PC-9 (cell line): ENCODE measurements around the gene ACAP3. TPM values are rescaled to one million over a fixed set of nuclear protein-coding genes. Genes with fewer than 3 reads are reported as not detected.
A peak's percentile ranks its signal among the peaks of the same experiment; 100 is the strongest.

ENCODE experiments used
- BruUV-seq: library from RNA; stranded (reverse); fragments of 400-500 nt; replicated peaks from 2 replicates; lab custom pipeline; 2021; lab: Mats Ljungman, UMichigan
- CTCF ChIA-PET: fragments of 300-600 bp; sonication (Branson Sonifier 250); formaldehyde crosslinking; loops from one replicate; lab custom pipeline; 2022; ENCODE audit warnings: antibody characterized with exemption; lab: Charles Lee
- POLR2A ChIA-PET: fragments of 300-600 bp; sonication (Branson Sonifier 250); formaldehyde crosslinking; loops from one replicate; lab custom pipeline; 2022; ENCODE audit warnings: antibody characterized with exemption; ENCODE audit not compliant: unreplicated experiment; lab: Charles Lee
- DNase-seq, 2 experiments: peaks; one replicate each; pipeline versions ENCODE4 v3.0.0 to v3.0.0-alpha.2; 2015 to 2022; ENCODE audit warnings: mixed read lengths in 1 of 2
- H2AFZ ChIP-seq: fragments of 200-600 bp; sonication (generic); 2 replicates; pipeline ENCODE4 v1.8.1; 2017; ENCODE audit warnings: antibody characterized with exemption
- H3F3A ChIP-seq: fragments of 200-600 bp; sonication (generic); 2 replicates; pipeline ENCODE4 v1.8.1; 2017; ENCODE audit warnings: antibody characterized with exemption, mild to moderate bottlenecking, low read depth; ENCODE audit not compliant: insufficient read depth
- H3K27ac ChIP-seq: fragments of 200-600 bp; sonication (generic); 2 replicates; pipeline ENCODE4 v1.6.1; 2016; ENCODE audit warnings: mixed run types
- H3K27me3 ChIP-seq: fragments of 200-600 bp; sonication (generic); 2 replicates; pipeline ENCODE4 v1.6.1; 2016; ENCODE audit warnings: low read depth, mixed run types; ENCODE audit not compliant: insufficient read depth
- H3K36me3 ChIP-seq: fragments of 200-600 bp; sonication (generic); 2 replicates; pipeline ENCODE4 v1.6.1; 2016; ENCODE audit warnings: low read depth, mixed run types
- H3K4me1 ChIP-seq: fragments of 200-600 bp; sonication (generic); replicated peaks from 2 replicates; pipeline ENCODE4 v1.6.1; 2016; ENCODE audit warnings: mixed run types; ENCODE audit not compliant: insufficient read depth
- H3K4me2 ChIP-seq: fragments of 200-600 bp; sonication (generic); 2 replicates; pipeline ENCODE4 v1.6.1; 2017; ENCODE audit warnings: mixed run types
- H3K4me3 ChIP-seq: fragments of 200-600 bp; sonication (generic); 2 replicates; pipeline ENCODE4 v1.6.1; 2016; ENCODE audit warnings: mixed run types
- H3K79me2 ChIP-seq: fragments of 200-600 bp; sonication (generic); 2 replicates; pipeline ENCODE4 v1.6.1; 2017; ENCODE audit warnings: low read depth, mixed run types
- H3K9me2 ChIP-seq: fragments of 200-600 bp; sonication (generic); 2 replicates; pipeline ENCODE4 v1.8.1; 2017; ENCODE audit warnings: mild to moderate bottlenecking; ENCODE audit not compliant: insufficient read depth
- H3K9me3 ChIP-seq: fragments of 200-600 bp; sonication (generic); 2 replicates; pipeline ENCODE4 v1.8.1; 2016; ENCODE audit warnings: low read depth; ENCODE audit not compliant: insufficient read depth
- H4K20me1 ChIP-seq: fragments of 200-600 bp; sonication (generic); 2 replicates; pipeline ENCODE4 v1.8.1; 2017; ENCODE audit not compliant: insufficient read depth
- EZH2 ChIP-seq: fragments of 200-600 bp; sonication (generic); IDR thresholded peaks from 2 replicates; pipeline ENCODE4 v1.8.0; 2017; ENCODE audit warnings: antibody characterized with exemption, low read depth
- intact Hi-C: fragments of 100-400 bp; cut with micrococcal nuclease; formaldehyde crosslinking; loops from one replicate; pipeline ENCODE4 v1.10.0; 2022; ENCODE audit not compliant: unreplicated experiment
- total RNA-seq: library from RNA; stranded (reverse); gene quantifications from 2 replicates; pipeline ENCODE4 v1.2.3, GENCODE V29; 2021
- TF ChIP-seq, protein P1 (sequence below): fragments of 200-600 bp; sonication (generic); conservative IDR thresholded peaks from 2 replicates; pipeline ENCODE4 v1.6.1; 2017; ENCODE audit warnings: mixed run types, antibody characterized with exemption, mild to moderate bottlenecking, moderate library complexity

The ACAP3 gene
- total RNA-seq, 1 experiment from 2014 or later, result 54.8 TPM

- H3K4me2 ChIP-seq, result peak overlapping the region; percentile 93
- no peaks in the 10 kb centered on the region for H3K27me3 ChIP-seq
- TF ChIP-seq, protein P1, sequence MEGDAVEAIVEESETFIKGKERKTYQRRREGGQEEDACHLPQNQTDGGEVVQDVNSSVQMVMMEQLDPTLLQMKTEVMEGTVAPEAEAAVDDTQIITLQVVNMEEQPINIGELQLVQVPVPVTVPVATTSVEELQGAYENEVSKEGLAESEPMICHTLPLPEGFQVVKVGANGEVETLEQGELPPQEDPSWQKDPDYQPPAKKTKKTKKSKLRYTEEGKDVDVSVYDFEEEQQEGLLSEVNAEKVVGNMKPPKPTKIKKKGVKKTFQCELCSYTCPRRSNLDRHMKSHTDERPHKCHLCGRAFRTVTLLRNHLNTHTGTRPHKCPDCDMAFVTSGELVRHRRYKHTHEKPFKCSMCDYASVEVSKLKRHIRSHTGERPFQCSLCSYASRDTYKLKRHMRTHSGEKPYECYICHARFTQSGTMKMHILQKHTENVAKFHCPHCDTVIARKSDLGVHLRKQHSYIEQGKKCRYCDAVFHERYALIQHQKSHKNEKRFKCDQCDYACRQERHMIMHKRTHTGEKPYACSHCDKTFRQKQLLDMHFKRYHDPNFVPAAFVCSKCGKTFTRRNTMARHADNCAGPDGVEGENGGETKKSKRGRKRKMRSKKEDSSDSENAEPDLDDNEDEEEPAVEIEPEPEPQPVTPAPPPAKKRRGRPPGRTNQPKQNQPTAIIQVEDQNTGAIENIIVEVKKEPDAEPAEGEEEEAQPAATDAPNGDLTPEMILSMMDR, result no peak
- no peak for TF ChIP-seq EZH2
- intact Hi-C loops, result loop anchor here (5.0 to 10.0 kb wide), 2 partner anchors 76 to 86 kb away; partner anchors contain the start of genes UBE2J2 and VWA1
- H3K4me1 ChIP-seq, result peaks cover 41% of the 10 kb centered on the region
- H4K20me1 ChIP-seq, result no peaks in the 10 kb centered on the region
- H3K4me3 ChIP-seq, result peak overlapping the region; percentile 85
- H3K36me3 ChIP-seq, result no peaks in the 10 kb centered on the region
- peak overlapping the region; percentile 16 for H2AFZ ChIP-seq
- no peaks in the 10 kb centered on the region for H3K9me2 ChIP-seq
- H3F3A ChIP-seq, result peaks cover 65% of the 10 kb centered on the region
- no peaks in the 10 kb centered on the region for H3K9me3 ChIP-seq
- ChIA-PET POLR2A (interaction anchor here (0.6 kb wide), 1 partner anchor 186 kb away, joined by 4 read pairs; no protein-coding TSS in a partner anchor), CTCF (interaction anchor here (0.6 to 1.0 kb wide), 2 partner anchors 27 to 479 kb away, joined by 4 read pairs; partner anchors contain the start of gene AURKAIP1)
- H3K27ac ChIP-seq, result peak overlapping the region; percentile 56
- BruUV-seq, result no TSS peak
- H3K79me2 ChIP-seq, result peaks cover 49% of the 10 kb centered on the region
- DNase-seq, result no peak
These were observed 40.9 kb upstream of the ACAP3 start for GRCh38 chr1:1348420-1349255.

DNA sequence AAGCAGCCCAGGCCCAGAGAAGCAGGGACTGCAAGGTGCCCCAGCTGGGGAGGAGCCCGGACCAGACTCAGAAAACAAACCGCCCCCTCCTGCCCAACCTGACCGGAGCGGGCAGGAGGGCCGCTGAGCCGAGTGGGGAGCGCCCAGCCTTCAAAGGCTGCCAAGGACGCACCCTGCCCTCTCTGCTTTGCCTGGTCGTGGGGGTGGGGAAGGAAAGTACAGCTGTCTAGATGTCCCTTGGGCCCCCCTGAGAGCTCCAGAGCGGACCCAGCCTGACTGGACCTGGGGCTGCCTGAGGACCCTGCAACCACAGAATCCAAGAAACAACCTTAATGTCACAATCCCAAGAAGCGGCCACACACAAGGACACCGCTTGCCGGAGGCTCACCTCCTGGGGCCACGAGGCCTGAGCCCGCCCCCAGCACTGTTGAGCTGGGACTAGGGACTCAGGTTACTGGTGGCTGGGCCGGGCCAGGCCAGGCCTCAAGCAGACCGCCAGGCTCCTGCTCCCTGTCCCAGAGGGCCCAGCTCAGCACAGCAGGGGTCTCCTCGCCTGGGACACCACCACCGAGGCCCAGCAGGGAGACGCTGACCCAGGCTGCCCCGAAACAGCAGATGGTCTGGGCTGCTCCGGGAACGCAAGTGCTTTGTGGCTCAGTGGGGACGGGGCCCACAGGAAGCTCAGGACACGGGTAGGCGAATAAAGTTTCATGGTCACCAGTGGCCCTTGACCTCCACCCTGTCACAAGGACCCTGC lies 40.1 kb upstream of the ACAP3 start:
- BruUV-seq, result TSS peak; percentile 11
- no peak for TF ChIP-seq EZH2
- TF ChIP-seq, protein P1, result no peak
- Histone ChIP-seq H3F3A (peaks cover 62% of the 10 kb centered on the region), H3K27me3 (no peaks in the 10 kb centered on the region), H3K4me2 (peak overlapping the region; percentile 93), H3K9me3 (no peaks in the 10 kb centered on the region), H3K4me1 (peaks cover 49% of the 10 kb centered on the region), H3K27ac (peak overlapping the region; percentile 56), H3K4me3 (peak overlapping the region; percentile 85), H3K36me3 (no peaks in the 10 kb centered on the region), H2AFZ (peak overlapping the region; percentile 16; the same call in 1 of the 2 replicates), H3K9me2 (no peaks in the 10 kb centered on the region), H3K79me2 (peaks cover 57% of the 10 kb centered on the region), H4K20me1 (no peaks in the 10 kb centered on the region)
- DNase-seq, result peak; percentile 77 to 78
- CTCF ChIA-PET, result interaction anchor here (0.6 to 1.0 kb wide), 4 partner anchors 27 to 478 kb away, joined by 3 to 5 read pairs (median 4); partner anchors contain the start of gene AURKAIP1
- intact Hi-C loops, result loop anchor here (5.0 to 10.0 kb wide), 2 partner anchors 76 to 87 kb away; partner anchors contain the start of genes UBE2J2 and VWA1
- POLR2A ChIA-PET, result interaction anchor here (0.5 to 0.7 kb wide), 3 partner anchors 185 to 340 kb away, joined by 3 to 5 read pairs (median 4); no protein-coding TSS in a partner anchor
